ENCODE measurements around the gene OR2G6.

DNA sequence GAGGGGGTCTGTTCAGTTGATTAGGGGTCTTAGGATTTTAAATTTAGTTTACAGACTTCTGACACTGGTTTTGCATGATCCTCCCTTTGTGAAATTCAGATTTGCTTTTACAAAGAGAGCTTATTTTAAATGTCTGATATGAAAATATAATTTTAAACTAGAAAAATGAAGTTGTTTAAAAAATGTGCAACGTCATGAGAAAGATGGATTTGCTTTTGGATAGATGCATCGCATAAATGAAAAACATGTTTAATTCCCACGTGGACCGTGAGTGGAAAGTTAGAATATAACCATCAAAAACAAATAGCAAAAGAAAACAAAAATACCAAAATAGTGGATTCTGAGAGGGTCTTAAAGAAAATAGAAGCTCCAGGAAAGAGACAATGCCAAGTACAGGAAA lies 36.7 kb upstream of the OR2G6 start:
- TF ChIP-seq CTCF (IDR thresholded peaks at IDR 0.05) (no peak), POLR2A (IDR thresholded peaks at IDR 0.05) (no peak), POLR2AphosphoS5 (IDR thresholded peaks at IDR 0.05) (no peak)
